NCI-H446 (cell line): ENCODE results near the gene KYNU.
"Not testable (repeated sequence)": the region's sequence is repeated elsewhere in the genome, so short reads cannot be mapped to it uniquely, and the experiment has no call there.

Experiments
- DNase-seq, 2 experiments: peaks; one replicate each; lab custom pipeline; 2025; lab: John Stamatoyannopoulos, UW

KYNU gene

DNA sequence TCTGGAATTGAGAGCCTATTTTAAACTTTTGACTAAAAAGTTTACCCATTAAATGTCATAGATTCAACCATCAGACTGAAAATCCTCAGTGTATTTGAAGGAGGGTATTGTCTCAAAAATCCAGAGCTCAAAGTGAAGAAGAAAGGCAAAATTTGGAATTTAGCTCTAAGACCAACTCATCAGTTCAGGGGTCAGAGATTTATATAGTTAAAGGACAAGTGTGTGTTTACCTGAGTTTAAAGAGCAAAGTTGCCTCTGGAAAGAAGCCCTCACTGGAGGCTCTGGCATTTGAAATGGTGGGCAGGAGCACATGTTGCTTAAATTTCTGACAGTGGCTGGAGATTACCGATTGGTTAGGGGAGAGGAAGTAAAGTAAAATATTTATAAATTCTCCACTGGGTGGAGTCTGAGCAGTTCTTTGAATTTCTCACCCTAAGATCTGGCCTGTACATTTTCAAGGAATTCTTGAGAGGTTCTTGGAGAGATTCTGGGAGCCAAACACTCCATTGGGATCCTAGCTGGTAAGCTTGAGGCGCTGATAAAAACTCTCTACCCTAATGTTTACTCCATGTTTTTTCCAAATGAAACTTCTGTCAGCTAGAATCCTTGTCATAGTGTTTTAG lies at the start of gene KYNU:
KYNU (plus strand) TSS at position 449 of the 623 bp plus-strand sequence. CDS start 7,704 bp downstream, outside the sequence.
- DNase-seq: no peak

DNA sequence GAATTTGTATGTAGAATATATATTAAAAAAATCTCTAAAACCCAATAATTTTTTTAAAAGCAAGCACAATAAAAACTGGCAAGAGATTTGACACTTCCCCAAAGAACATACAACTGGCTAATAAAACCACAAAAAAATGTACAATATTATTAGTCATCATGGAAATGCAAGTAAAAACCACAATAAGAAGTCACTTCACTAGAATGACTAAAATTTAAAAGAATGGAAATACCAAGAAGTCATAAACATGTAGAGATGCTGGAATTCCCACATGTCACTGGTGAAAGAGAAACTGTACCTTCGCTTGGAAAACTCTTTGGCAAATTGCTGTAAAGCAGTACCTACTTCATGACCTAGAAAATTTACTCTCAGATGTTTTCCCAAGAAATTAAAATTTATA lies 43.4 kb upstream of the KYNU start:
- DNase-seq: no peak

DNA sequence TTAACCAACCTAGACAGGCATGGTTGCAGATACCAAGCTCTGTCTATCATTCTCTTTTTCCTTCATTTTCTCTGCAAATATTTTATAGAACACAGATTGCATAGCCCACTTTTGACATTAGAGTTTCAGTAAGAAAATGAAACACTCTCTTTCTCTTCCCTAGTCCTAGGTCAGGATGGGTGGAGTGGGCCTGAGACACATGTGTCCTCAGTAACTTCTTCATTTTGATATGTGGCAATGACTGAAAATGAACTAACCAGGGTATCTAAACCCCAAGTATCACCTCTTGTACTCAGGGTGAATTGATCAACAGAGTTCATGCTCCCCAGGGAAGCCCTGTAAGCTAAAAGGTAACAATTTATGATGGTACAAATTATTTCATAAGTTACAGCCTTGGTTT lies 37.0 kb upstream of the KYNU start:
- DNase-seq: no peak

DNA sequence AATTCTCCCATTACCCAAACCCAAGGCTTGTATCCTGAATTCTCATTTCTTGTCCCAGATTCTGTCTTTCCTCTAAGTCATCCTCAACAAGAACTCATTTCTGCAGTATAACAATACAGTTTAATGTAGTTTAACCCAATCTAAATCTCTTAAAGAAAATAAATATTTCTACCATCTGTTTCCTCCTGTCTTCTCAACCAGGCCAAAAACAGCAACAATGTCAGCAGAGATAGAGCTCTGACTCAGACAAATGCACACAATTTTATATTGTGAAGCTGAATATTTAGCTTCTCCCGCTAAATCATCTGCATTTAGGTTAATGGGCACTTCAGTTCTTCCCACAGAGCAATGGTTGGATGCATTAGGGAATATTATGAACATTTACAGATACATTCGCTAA lies 35.7 kb upstream of the KYNU start:
- DNase-seq: no peak

DNA sequence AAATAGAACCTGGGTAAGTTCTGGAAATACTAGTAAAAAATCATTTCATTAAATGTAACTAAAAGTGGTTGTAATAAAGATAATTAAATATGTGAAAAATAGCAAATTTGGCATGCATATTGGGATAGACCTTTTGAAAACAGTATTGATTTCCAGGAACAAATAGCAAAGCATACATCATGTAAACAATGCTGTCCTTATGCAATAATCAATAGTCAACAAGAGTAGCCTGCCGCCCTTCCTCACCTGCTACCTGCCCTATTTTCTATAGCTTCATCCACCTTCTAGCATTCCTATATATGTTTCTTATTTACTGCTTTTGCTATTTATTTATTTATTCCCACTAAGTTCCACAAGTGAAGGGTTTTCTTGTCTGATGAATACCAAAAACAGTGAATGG lies 35.1 kb upstream of the KYNU start:
- no peak for DNase-seq

DNA sequence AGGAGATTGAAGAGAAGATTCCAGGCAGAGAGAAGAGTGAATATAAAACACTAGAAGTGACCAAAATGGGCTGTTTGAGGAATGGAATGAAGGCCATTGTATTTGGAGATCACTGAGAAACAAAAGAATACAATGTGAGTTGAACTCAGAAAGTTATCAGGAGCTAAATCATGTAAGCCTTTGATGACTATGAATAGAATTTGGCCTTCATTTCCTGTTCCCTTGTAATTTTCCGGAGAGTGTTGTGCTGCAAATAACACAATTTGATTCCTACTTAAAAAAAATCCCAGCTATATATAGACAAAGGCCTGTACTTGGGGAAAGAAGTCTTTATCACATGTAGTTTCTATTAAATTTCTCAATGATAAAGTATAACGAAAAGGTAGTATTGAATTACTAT lies 33.7 kb upstream of the KYNU start:
- DNase-seq: no peak

DNA sequence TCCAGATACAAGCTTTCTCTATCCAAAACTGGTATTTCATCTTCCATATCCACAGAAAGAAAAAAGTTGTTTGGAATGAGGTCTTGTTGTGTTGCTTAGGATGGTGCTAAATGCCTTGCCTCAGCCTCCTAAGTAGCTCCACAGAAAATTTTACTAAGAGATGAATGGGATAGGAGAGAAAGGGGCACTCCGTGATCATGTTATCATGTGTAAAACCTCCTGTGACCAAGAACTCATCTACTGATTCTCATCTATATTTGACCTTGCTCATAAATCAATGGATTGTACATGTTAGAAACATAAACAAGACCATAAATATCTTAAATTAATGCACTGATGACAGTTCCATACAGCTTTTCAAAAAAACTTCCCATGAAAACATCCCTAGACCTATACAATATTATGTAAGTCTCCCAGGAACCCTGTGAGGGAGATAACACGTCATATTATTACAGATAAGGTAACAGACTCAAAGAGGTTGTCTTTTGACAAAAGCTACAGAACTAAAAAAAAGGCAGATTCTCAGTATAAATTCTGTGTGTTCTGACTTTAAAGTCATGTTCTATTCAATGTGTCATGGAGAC lies 29.3 kb upstream of the KYNU start:
- DNase-seq: no peak

DNA sequence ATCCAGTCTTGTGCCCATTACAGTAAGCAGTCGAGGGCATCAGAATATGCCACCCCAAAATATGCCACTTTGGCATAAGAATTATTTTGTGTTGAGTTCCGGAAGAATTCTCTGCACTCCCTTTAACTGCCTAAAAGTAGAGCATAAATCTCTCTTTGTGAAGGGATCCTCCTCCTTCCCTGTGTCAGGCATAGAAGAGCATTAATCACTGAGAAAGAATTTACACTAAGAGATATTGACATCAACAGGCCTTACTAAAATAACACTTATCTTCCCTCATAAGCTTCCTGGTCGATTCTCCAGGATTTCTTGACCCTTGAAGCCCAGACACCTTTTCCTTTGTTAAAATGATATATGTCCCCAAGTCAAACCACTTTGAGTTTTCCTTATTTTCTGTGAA lies 27.6 kb upstream of the KYNU start:
- DNase-seq: no peak

DNA sequence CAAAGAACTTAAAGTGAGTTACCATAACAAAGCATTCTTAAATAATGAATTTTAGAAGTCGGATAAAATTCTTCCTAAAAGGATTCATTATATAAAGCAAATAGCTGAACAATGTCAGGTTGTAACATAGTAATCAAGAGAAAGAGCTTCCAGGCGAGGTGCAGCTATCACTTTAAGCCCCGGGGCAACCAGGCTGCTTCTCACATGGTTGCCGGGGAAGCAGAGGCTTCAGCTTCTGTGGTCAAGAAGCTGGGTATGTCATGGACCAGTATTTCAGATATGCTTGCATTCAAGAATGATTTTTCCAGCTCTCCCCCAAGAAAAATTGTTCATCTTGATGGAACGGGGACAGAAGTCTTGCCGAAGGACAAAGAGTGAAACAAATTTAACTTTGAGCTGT lies 23.6 kb upstream of the KYNU start:
- DNase-seq: no peak

DNA sequence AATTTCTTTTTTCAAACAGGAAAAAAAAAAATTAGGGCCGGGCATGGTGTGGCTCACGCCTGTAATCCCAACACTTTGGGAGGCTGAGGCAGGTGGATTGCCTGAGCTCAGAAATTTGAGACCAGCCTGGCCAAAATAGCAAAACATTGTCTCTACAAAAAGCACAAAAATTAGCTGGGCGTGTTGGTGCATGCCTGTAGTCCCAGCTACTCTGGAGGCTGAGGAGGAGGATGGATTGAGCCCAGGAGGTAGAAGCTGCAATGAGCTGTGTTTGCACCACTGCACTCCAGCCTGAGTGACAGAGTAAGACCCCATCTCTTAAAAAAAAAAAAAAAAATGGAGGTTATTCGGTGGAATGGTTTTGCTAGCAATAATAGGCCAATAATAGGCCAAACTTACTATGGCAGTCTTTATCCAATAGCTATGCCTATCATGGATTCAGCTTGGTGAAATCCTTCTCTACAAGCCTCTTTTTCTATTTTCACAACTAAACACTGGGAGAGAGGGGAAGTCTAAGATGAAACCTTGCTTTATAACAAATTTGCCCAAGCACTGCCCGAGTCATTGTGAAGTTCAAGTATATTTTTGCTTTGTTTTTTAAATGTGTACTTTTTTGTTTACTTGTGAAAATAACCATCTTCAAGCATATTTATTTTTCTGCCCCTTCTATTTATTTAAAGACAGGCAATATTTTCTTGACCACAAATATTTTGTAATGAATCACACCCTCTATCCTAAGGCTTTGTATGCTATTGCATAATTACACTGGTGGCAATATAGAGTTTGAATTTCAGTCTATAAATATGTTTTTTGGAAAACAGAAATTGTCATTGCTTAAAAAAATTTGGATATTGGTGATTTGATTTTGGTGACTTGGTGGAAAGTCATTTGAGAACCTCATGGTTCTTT lies 20.0 kb upstream of the KYNU start:
- DNase-seq: no peak

DNA sequence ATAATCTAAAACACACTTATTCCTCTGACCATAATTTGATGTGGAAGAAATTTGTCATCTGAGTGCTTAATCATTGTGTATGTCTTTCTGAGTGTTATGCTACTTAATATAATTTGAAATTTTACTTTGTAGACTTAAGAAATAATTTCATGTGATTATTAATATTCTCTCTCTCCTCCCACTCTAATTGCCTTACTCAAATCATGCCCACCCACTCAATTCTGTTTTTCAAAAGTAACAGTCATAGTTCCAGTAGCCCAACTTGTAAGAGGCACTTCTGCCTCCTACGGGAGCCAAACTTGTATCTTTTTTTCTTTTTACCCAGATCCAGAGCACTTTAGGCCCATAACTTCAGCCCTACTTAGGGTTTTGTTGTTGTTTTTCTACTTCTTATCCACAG lies 18.5 kb upstream of the KYNU start:
- DNase-seq: no peak

DNA sequence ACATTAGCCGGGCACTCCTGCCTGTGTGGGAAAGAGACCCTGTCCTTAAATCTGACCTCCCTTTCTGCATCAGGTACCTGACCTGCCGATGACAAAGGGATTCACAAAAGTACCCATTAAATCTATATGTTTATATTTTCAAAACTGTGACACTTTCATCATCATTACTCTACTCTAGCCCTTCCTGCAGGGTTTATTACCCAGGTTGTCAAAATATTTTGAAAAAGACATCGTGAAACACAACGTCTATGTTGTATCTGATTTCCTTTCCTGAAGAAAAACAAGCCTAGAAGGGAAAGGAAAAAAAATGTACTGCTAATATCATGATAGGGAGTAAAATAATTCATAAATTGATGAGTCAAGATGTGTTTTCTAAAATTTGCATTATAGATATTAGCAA lies 15.2 kb upstream of the KYNU start:
- no peak for DNase-seq

DNA sequence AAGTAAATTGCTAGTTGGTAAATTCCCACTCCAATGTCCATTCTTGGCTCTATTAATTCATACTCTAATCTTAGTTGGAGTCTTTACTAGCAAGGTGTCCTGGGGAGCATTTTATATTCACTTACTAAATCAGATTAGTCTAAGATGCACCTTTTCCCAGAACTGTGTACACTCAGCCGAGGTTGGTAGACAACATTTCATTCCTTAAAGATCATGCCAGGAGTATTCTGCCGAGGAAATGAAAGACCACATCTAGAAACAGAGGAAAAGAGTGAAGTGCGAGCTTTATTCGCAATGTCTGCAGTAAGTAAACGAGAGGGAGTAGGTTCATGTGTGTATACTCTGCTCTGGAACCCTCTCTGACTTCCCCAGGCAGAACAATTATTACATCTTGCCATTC lies 14.6 kb upstream of the KYNU start:
- no peak for DNase-seq

DNA sequence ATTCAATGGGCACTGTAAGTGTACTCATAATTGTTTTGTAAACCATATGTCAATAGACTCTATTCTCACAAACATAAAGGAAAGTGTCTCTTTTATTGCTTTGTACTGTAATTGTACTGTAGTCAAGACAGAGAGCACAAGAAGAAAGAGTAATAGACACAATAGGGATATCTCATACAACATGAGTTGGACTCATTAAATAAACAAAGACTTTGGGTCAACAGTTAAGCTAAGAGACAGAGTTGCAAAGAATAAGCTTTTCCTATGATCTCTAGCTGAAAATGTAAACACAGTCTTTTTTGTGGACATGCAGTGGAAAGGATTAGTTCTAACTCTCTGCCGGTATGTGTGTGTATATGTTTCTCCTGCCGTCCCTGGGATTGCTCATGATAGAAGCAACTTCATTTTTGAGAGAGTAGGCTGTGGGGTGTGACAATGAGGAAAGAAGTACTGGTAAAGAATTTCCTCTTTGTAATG lies 13.9 kb upstream of the KYNU start:
- DNase-seq: no peak

DNA sequence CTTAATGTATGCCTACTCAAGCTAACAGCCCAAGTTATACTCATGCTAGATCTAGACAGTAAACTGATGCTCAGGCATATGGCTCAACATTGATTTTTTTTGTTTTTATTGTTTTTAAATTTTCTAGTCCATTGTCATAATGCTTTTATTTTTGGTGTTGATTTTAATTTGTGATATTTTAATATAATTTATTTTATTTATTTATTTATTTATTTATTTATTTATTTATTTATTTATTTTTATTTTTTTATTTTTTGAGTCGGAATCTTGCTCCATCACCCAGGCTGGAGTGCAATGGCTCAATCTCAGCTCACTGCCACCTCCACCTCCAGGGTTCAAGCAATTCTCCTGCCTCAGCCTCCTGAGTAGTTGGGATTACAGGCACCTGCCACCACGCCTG lies 12.9 kb upstream of the KYNU start:
- not testable (repeated sequence) for DNase-seq

DNA sequence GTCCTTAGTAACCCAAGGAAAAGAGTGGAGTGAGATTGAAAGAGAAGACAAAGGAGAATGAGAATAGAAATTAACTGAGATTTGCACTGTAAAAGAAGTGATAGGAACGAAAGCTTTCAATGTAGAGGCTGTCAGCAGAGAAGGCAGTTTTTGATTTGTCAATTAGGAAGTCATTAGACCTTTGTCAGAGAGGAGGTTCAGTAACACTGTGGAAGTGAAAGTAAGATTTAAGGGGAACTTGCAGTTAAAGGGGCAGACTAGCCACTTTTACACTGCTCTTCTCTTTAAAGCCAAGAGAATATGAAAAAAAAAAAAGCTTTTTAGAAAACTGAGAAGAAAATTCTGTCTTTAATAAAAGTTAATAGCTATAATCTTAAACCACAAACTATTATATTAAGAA lies 11.5 kb upstream of the KYNU start:
- DNase-seq: no peak

DNA sequence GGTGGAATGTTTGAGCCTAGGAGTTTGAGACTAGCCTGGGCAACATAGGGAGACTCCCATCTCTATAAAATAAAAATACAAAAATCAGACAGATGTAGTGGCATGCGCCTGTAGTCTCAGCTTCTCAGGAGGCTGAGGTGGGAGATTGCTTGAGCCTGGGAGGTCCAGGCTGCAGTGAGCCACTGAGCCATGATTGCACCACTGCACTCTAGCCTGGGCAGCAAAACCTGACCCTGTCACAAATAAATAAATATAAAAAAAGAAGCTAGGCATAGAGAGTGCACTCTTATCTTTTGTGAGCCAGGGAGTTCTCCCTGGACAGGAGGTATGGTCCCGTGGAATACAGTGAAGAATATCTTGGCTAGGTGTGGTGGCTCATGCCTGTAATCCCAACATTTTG lies 11.0 kb upstream of the KYNU start:
- DNase-seq: no peak

DNA sequence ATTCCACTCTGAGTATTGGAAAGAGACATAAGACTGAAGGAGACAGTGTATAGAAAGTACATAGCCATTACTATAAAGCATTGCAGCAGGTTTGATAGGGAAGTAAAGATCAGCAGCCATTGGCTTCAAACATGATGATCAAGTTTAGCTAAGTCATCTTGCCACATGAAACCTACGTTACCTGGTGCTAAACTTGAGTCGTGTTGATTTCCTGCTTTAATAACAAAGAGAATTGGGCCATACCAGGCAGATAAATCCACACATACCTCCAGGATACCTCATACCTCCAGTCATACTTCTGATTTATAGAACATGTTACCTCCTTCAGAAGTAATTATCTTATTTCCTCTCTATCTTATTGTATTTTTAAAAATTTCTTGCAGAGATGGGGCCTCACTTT lies 10.3 kb upstream of the KYNU start:
- no peak for DNase-seq

DNA sequence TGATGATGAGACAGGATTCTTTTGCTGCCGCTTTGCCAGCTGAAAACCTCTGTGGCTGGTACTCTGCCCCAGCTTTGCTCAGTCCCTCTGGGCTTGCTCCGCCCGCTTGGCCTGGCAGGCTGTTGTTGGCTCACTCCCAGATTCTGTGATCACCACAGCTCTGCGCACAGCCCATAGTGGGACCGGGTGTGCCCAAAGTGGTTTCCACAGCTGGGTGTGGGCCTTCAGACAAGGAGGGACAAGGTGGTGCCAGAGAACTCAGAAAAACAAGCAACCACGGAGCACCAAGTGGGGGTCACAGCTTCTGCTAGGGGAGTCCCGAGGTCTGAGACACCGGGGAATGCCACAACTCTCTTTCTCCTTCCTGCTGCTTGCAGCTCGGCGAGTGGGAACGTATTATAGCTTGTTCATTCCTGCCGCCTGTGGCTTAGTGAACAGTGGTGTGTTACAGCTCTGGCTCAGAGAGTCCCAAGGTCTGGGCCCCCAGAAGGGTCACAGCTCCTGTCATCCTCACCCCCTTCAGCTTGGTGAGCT lies 9.2 kb upstream of the KYNU start:
- DNase-seq: peak in 1 of 2 experiments; percentile 3

DNA sequence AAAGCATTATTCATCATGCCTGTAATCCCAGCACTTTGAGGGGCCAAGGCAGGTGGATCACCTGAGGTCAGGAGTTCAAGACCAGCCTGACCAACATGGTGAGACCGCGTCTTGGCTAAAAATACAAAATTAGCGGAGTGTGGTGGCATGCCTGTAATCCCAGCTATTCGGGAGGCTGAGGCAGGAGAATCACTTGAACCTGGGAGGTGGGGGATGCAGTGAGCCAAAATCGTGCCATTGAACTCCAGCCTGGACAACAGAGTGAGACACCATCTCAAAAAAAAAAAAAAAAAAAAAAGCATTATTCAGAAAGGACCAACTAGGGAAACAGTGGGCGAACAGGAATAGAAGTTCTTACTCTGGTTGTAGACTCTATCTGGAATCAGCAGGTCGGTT lies 8.4 kb upstream of the KYNU start:
- DNase-seq: not testable (repeated sequence)

DNA sequence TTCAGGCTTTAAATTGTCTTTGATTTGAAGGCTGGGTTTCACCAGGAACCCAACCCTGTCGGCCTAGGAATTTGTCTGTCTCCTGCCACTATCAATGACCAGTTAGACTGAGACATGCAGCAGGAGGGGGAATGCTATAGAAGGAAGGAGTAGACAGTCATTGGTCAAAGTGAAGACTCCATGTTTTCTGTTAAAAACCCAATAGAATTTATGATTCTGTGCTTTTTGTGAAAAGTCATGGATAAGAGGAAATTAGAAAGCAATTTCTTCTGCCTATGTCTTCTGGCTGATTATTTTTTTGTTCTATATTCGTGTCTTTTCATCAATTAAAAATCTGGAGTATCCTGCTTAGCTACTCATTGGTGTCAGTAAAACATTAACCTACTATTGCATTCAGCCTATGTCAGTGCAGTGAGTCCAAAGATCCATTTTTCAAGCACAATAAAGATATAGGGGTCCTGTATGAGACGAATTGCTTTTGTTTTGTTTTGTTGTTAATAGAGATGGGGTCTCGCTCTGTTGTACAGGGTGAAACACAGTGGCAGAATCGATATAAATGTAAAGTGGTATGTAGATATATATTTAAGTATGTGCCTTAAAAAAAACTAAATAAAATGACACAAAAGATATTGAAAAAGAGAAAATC lies 7.9 kb upstream of the KYNU start:
- no peak for DNase-seq

DNA sequence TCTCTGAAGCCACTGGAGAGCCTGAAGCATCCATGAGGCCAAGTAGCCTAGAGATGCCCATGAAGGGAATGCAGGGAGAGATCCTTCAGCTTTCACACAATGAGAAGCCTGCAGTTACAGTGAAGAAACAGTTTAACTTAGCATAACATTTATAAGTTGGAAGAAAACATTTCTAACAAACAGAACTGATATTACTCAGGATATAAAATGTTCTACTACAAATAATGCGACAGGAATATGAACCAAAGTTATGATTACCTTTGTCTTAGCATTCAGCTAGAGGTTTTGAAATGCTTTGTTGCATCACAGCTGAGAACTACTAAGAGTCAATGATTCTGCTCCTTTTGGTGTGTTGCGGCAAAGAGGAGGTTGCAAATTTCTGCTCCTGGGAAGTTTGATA lies 6.9 kb upstream of the KYNU start:
- DNase-seq: no peak
